Measurements from ENCODE around the gene POLR2J3.
"Not testable (repeated sequence)": the region's sequence is repeated elsewhere in the genome, so short reads cannot be mapped to it uniquely, and the experiment has no call there.

The POLR2J3 gene

DNA sequence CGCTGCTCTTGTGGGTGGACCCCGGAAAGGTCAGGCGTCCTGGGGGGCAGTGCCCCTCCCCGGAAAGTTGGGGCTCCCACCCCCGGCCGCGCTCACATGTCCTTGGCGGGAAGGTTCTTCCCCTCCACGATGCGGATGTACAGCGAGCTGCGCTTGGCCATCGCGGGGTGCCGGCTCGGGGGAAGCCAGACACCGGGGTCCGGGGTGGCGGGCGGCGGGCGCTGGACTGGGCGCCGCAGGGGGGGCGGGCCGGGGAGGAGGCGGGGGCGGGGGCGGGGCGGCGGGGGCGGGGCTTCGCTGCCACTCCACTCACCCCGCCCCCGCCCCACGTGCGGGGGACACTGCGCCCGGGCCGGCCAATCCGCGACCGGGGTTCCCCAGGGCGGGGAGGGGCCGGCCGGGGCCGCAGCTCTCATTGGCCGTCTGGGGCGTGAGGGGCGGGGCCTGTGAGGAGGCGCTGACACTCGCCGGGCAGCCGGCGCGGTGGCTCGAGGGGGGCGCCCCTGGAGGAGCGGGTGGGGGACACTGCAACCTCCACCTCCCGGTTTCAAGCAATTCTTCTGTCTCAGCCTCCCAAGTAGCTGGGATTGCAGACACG, 54.7 kb downstream of the POLR2J3 start, which contains the start of gene RASA4B:
TSS of gene RASA4B (minus strand) at position 228 of the 598 bp plus-strand sequence. CDS start at position 161, 67 bp downstream.
- DNase-seq: not testable (repeated sequence)

Measured in hematopoietic multipotent progenitor cell treated with erythropoietin and hydrocortisone succinate and interleukin-3 and kit ligand, for 8 days (in vitro differentiated cells).